Measurements from ENCODE around the gene COX19. TPM values are rescaled to one million over a fixed set of nuclear protein-coding genes. Genes with fewer than 3 reads are reported as not detected.
A peak's percentile ranks its signal among the peaks of the same experiment; 100 is the strongest.

The COX19 gene
- total and polyA plus RNA-seq, 2 of the 13 experiments (the other 11 are each of a cell fraction or from before 2014, with no cell fraction given): 11.5 to 21.7 TPM

DNA sequence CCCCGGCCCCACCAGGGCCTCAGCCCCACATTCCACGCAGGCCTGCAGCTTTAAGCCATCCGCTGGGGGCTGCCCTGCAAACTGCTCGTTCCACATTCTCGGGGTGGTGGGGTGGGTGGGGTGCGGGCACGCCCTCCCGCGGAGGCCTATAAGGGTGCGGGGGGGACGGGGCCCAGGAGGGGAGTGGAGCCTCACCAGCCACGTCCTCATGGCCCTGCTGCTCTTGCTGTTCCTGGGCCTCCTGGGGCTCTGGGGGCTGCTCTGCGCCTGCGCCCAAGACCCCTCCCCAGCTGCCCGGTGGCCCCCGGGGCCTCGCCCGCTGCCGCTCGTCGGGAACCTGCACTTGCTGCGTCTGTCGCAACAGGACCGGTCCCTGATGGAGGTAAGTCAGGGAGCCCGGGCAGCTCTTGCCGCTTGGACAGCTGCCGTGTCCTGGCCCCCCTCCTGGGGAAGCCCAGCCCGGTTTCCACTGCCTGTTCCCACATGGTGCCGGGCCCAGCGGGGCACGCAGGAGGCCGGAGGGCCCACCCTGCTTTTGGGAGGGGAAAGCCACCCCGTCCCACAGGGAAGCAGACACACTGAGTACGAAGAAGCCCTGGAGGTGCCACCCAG lies 7.8 kb upstream of the COX19 start, which contains the start of gene CYP2W1 (continued):
- TF ChIP-seq ZNF354B (CRISPR knock-in tag; IDR thresholded peaks at IDR 0.05): 0 out of 2 replicates have a peak, but pooled peaks have one; percentile 89
- peak; percentile 50 to 63; a peak in 3 of 4 replicates for TF ChIP-seq HMGXB4 (CRISPR knock-in tag; IDR thresholded peaks at IDR 0.05; ENCODE audit: borderline replicate concordance in 1 of 2, low read depth in 1 of 2)
- TF ChIP-seq, protein P1, sequence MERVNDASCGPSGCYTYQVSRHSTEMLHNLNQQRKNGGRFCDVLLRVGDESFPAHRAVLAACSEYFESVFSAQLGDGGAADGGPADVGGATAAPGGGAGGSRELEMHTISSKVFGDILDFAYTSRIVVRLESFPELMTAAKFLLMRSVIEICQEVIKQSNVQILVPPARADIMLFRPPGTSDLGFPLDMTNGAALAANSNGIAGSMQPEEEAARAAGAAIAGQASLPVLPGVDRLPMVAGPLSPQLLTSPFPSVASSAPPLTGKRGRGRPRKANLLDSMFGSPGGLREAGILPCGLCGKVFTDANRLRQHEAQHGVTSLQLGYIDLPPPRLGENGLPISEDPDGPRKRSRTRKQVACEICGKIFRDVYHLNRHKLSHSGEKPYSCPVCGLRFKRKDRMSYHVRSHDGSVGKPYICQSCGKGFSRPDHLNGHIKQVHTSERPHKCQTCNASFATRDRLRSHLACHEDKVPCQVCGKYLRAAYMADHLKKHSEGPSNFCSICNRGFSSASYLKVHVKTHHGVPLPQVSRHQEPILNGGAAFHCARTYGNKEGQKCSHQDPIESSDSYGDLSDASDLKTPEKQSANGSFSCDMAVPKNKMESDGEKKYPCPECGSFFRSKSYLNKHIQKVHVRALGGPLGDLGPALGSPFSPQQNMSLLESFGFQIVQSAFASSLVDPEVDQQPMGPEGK (CRISPR knock-in tag; IDR thresholded peaks at IDR 0.05): peak; percentile 97
- TF ChIP-seq U2AF2 (IDR thresholded peaks at IDR 0.05; ENCODE audit: low read depth, low read length): no peak
- TF ChIP-seq TBX2 (CRISPR knock-in tag; IDR thresholded peaks at IDR 0.05; ENCODE audit: borderline replicate concordance): peak; percentile 26; the same call in 1 of the 2 replicates
- 0 out of 2 replicates have a peak, but pooled peaks have one; percentile 53 for TF ChIP-seq ZMYM2 (CRISPR knock-in tag; IDR thresholded peaks at IDR 0.05)
- TF ChIP-seq ETV6 (CRISPR knock-in tag; conservative IDR thresholded peaks at IDR 0.05): peak; percentile 75; the same call in 1 of the 2 replicates
- TF ChIP-seq, protein P2, sequence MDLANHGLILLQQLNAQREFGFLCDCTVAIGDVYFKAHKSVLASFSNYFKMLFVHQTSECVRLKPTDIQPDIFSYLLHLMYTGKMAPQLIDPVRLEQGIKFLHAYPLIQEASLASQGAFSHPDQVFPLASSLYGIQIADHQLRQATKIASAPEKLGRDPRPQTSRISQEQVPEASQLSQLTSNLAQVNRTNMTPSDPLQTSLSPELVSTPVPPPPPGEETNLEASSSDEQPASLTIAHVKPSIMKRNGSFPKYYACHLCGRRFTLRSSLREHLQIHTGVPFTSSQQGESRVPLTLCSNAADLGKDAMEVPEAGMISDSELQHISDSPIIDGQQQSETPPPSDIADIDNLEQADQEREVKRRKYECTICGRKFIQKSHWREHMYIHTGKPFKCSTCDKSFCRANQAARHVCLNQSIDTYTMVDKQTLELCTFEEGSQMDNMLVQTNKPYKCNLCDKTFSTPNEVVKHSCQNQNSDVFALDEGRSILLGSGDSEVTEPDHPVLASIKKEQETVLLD (CRISPR knock-in tag; IDR thresholded peaks at IDR 0.05; ENCODE audit: low read depth): no peak
- TF ChIP-seq KLF6 (CRISPR knock-in tag; IDR thresholded peaks at IDR 0.05): peak; percentile 84
- TF ChIP-seq AHR (CRISPR knock-in tag; IDR thresholded peaks at IDR 0.05): peak; percentile 49; the same call in 1 of the 2 replicates
- no peak for TF ChIP-seq NCOA1 (CRISPR knock-in tag; IDR thresholded peaks at IDR 0.05)
- peak; percentile 48 for TF ChIP-seq ZSCAN20 (CRISPR knock-in tag; IDR thresholded peaks at IDR 0.05; ENCODE audit: borderline replicate concordance)
- no peak for TF ChIP-seq IKZF4 (CRISPR knock-in tag; IDR thresholded peaks at IDR 0.05; ENCODE audit: borderline replicate concordance, low read depth, not compliant biosample characterization)
- peak; percentile 42; the same call in 1 of the 2 replicates for TF ChIP-seq TFAP4 (IDR thresholded peaks at IDR 0.05; ENCODE audit: borderline replicate concordance, low read depth)
- TF ChIP-seq YEATS4 (CRISPR knock-in tag; IDR thresholded peaks at IDR 0.05; ENCODE audit: borderline replicate concordance): peak; percentile 77
- peak; percentile 64 for TF ChIP-seq SRSF1 (optimal IDR thresholded peaks at IDR 0.05; ENCODE audit: low read depth, low read length)
- no peak for TF ChIP-seq REXO4 (CRISPR knock-in tag; IDR thresholded peaks at IDR 0.05; ENCODE audit: borderline replicate concordance)
- TF ChIP-seq PAX8 (CRISPR knock-in tag; IDR thresholded peaks at IDR 0.05; ENCODE audit: borderline replicate concordance): no peak
- peak; percentile 59; the same call in 1 of the 2 replicates for TF ChIP-seq ZNF749 (CRISPR knock-in tag; IDR thresholded peaks at IDR 0.05; ENCODE audit: borderline replicate concordance)
- 0 out of 2 replicates have a peak, but pooled peaks have one; percentile 45 for TF ChIP-seq ZSCAN29 (CRISPR knock-in tag; conservative IDR thresholded peaks at IDR 0.05)
